Hepatocyte (in vitro differentiated cells): ENCODE data around the gene PSME4.

ENCODE experiments used
- EZH2 ChIP-seq: fragments of 200-600 bp; sonication (generic); IDR thresholded peaks from 2 replicates; pipeline ENCODE4 v1.6.1; 2016; ENCODE audit warnings: antibody characterized with exemption, mild to moderate bottlenecking, borderline replicate concordance
- TF ChIP-seq, protein P1 (sequence below): fragments of 200-600 bp; sonication (generic); IDR thresholded peaks from 2 replicates; pipeline ENCODE4 v1.5.1; 2016; ENCODE audit warnings: antibody characterized with exemption, mild to moderate bottlenecking; ENCODE audit not compliant: poor library complexity

DNA sequence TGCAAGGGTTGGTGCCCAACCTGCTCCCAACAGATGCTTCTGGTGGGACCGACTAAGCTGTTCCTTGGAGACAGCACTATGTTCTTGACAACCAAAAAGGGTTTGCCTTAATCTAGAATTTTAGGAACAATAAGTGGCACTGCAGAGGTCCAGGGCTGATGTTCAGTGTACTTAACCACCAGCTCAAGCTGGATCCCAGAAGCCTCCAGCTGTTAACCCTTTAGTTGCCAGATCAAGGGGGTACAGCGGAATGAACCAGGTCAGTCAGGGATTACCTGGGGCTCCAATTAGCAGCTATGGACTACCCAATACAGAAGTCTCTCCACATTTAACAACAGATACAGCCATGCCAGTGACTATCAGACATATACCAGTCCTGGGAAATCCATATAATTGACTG is 114.5 kb downstream of the PSME4 start:
- TF ChIP-seq, protein P1, sequence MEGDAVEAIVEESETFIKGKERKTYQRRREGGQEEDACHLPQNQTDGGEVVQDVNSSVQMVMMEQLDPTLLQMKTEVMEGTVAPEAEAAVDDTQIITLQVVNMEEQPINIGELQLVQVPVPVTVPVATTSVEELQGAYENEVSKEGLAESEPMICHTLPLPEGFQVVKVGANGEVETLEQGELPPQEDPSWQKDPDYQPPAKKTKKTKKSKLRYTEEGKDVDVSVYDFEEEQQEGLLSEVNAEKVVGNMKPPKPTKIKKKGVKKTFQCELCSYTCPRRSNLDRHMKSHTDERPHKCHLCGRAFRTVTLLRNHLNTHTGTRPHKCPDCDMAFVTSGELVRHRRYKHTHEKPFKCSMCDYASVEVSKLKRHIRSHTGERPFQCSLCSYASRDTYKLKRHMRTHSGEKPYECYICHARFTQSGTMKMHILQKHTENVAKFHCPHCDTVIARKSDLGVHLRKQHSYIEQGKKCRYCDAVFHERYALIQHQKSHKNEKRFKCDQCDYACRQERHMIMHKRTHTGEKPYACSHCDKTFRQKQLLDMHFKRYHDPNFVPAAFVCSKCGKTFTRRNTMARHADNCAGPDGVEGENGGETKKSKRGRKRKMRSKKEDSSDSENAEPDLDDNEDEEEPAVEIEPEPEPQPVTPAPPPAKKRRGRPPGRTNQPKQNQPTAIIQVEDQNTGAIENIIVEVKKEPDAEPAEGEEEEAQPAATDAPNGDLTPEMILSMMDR: no peak
- no peak for TF ChIP-seq EZH2
